Body of pancreas (tissue), 4 donors: ENCODE data around the gene MAD2L2.

ENCODE experiments used
- POLR2A ChIP-seq, 3 donors: fragments of 450-650 bp; IDR thresholded peaks; one replicate each; pipeline ENCODE4 v1.6.1; 2016; ENCODE audit warnings: antibody characterized with exemption in 3 of 3, mild to moderate bottlenecking in 2 of 3
- TF ChIP-seq, protein P1 (sequence below), 7 experiments: fragments of 450-650 bp in 4 of 7; fragments of 200-600 bp in 3 of 7; sonication (generic) in 3 of 7; IDR thresholded peaks; one replicate each; pipeline ENCODE4 v1.5.1; 2016 to 2019; ENCODE audit warnings: antibody characterized with exemption in 7 of 7

DNA sequence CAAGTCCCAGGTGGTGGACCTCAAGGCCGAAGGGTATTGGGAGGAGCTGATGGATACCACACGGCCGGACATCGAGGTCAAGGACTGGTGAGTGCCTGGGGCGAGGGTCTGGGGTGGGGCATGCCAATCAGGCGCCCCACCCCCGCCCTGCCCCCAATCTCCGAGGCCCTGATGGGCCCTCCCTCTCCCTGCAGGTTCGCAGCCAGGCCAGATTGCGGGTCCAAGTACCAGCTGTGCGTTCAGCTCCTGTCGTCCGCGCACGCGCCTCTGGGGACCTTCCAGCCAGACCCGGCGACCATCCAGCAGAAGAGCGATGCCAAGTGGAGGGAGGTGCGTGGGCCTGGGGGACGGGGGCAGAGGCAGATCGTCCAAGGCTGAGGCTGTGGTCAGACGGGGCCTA is 22.4 kb downstream of the MAD2L2 start:
- no peak for TF ChIP-seq POLR2A (IDR thresholded peaks at IDR 0.05)
- TF ChIP-seq, protein P1, sequence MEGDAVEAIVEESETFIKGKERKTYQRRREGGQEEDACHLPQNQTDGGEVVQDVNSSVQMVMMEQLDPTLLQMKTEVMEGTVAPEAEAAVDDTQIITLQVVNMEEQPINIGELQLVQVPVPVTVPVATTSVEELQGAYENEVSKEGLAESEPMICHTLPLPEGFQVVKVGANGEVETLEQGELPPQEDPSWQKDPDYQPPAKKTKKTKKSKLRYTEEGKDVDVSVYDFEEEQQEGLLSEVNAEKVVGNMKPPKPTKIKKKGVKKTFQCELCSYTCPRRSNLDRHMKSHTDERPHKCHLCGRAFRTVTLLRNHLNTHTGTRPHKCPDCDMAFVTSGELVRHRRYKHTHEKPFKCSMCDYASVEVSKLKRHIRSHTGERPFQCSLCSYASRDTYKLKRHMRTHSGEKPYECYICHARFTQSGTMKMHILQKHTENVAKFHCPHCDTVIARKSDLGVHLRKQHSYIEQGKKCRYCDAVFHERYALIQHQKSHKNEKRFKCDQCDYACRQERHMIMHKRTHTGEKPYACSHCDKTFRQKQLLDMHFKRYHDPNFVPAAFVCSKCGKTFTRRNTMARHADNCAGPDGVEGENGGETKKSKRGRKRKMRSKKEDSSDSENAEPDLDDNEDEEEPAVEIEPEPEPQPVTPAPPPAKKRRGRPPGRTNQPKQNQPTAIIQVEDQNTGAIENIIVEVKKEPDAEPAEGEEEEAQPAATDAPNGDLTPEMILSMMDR (IDR thresholded peaks at IDR 0.05): no peak
